Measurements from ENCODE around the gene TECPR1. TPM values are rescaled to one million over a fixed set of nuclear protein-coding genes. Genes with fewer than 3 reads are reported as not detected.

The TECPR1 gene, protein sequence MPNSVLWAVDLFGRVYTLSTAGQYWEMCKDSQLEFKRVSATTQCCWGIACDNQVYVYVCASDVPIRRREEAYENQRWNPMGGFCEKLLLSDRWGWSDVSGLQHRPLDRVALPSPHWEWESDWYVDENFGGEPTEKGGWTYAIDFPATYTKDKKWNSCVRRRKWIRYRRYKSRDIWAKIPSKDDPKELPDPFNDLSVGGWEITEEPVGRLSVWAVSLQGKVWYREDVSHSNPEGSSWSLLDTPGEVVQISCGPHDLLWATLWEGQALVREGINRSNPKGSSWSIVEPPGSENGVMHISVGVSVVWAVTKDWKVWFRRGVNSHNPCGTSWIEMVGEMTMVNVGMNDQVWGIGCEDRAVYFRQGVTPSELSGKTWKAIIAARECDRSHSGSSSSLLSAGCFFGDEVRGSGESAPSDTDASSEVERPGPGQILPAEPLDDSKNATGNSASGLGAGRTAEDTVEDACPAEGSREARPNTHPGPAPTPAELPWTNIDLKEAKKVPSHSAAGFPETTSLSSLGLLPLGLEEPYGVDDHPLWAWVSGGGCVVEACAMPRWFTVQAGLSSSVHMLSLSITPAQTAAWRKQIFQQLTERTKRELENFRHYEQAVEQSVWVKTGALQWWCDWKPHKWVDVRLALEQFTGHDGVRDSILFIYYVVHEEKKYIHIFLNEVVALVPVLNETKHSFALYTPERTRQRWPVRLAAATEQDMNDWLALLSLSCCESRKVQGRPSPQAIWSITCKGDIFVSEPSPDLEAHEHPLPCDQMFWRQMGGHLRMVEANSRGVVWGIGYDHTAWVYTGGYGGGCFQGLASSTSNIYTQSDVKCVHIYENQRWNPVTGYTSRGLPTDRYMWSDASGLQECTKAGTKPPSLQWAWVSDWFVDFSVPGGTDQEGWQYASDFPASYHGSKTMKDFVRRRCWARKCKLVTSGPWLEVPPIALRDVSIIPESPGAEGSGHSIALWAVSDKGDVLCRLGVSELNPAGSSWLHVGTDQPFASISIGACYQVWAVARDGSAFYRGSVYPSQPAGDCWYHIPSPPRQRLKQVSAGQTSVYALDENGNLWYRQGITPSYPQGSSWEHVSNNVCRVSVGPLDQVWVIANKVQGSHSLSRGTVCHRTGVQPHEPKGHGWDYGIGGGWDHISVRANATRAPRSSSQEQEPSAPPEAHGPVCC
- total RNA-seq = 18.8 and 28.8 TPM in 2 replicates

DNA sequence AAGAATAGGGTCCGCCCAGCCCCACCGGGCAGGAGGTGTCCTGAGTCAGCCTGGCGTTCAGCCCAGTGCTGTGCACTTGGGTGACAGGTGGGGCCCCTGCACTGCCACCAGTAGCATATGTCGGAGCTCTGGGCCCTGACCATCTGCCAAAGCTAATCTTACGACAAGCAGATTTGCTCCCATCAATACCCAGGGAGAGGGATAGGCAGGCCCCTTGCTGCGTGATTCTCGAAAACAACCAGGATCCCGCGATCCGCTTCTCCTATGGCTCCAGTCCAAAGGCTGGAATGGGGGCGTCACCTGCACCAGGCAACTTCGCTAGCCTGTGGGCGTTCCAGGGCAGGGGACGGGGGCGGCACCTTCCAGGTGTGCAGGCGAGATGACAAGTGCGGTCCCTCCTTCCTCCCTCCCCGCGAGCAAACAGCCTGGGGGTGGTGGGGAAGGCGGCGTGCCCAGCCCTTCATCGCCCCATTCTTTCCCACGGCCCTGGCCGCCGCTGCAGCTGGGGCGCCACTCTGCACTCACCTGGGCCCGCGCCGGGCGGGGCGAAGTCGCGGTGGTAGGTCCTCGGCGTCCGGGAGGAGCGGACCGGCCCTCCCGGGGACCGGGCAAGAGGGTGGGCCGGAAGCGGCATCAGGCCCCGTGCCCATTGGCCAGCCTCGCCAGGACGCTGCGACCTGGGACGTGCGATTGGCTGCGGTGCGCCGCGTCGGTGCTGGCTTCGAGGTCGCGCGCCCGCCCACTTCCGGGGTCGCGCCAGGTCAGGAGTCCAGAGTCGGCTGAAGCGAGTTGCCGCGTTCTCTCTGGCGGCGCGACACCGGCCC is at the start of gene TECPR1:
TECPR1 (minus strand) TSS at position 632 of the 824 bp plus-strand sequence. CDS start 6,086 bp downstream, outside the sequence.

DNA sequence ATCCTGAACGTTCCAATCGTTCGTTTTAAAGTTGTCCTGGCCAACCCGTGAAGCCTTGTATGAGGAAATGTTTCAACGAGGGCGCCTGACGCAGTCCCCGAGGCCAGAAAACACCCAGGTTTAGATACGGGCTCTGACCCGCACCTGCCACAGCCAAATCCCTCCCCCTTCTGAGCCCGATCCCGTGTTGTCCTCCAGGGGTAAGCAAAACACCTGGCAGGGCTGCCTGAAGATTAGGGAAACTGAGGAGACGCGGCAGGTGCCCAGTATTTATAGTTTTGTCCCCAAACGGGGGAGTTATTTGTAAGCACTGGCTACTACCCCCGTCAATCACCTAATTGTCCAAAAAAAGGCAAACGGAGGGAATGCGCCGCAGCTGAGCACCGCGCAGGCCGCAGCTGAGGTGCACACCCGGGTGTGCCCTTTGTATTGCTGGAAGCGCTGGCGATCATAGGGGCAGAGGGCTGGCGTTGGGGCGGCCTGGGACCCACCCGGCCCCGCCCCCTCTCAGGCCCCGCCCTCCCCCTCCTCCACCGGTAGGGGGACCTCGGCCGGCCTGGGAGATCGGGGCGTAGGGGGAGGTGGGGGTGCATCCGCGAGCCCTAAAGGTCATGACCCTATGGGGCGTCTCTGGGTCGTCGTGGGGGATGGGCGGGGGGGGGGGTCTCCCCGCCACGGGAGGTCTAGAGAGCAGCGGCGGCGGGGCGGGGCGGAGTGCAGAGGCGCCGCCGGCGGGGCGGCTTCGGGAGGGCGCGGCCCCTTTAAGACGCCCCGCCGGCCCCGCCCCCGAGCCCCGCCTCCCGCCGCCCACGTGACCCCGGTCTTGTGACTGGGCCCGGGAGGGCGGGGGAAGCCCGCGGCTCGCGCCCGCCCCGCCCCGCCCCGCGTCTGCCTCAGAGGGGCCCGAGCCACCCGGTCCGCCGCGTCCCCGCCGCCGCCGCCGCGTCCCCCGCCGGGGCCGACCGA is 29.0 kb upstream of the TECPR1 start, which contains the start of gene BRI3:
BRI3 (plus strand) TSS at position 896 of the 966 bp plus-strand sequence. CDS start 110 bp downstream, outside the sequence.

GRCh38 chr7:98211221-98211675 is 40.8 kb downstream of the TECPR1 start, which contains the start of gene BHLHA15:
TSS of gene BHLHA15 (plus strand) at chr7:98211439. CDS start at chr7:98212310, 871 bp downstream.

Other genes with a start within 250 kb of the TECPR1 start
- gene LMTK2, start 145.4 kb downstream of the TECPR1 start, total RNA-seq = 7.5 and 10.5 TPM in 2 replicates
- 0.13 TPM in 1 of 2 replicates, not detected in the other for gene BHLHA15, start 40.8 kb downstream of the TECPR1 start, total RNA-seq
- gene BRI3, start 29.5 kb upstream of the TECPR1 start, total RNA-seq = 37.0 and 64.2 TPM in 2 replicates
- 5.4 and 8.5 TPM in 2 replicates for gene BAIAP2L1, start 148.9 kb upstream of the TECPR1 start, total RNA-seq